ENCODE data around the gene KRTAP7-1. TPM values are rescaled to one million over a fixed set of nuclear protein-coding genes. Genes with fewer than 3 reads are reported as not detected.

Gene KRTAP7-1
- total and polyA plus RNA-seq, 2 of the 8 experiments (the other 6 are each of a cell fraction or from before 2014, with no cell fraction given), result not detected

DNA sequence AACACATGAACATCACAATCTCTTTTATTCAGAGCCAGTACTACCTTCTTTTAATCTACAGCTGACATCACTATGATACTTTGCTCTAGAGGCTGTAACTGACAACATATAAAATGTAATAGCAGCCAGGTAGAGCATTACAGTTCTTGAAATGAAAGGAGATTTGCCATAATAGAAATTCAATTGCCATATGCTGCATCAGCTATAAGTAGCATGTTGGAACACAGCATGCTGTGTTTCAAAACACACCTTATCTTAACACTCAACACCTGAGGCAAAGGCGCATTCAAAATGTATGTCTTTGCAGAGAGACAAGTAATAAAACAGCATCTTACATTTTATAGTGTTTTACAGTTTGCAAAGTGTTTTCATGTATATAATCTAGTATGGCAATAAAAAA, 50.3 kb downstream of the KRTAP7-1 start (continued):
- TF ChIP-seq, protein P1, sequence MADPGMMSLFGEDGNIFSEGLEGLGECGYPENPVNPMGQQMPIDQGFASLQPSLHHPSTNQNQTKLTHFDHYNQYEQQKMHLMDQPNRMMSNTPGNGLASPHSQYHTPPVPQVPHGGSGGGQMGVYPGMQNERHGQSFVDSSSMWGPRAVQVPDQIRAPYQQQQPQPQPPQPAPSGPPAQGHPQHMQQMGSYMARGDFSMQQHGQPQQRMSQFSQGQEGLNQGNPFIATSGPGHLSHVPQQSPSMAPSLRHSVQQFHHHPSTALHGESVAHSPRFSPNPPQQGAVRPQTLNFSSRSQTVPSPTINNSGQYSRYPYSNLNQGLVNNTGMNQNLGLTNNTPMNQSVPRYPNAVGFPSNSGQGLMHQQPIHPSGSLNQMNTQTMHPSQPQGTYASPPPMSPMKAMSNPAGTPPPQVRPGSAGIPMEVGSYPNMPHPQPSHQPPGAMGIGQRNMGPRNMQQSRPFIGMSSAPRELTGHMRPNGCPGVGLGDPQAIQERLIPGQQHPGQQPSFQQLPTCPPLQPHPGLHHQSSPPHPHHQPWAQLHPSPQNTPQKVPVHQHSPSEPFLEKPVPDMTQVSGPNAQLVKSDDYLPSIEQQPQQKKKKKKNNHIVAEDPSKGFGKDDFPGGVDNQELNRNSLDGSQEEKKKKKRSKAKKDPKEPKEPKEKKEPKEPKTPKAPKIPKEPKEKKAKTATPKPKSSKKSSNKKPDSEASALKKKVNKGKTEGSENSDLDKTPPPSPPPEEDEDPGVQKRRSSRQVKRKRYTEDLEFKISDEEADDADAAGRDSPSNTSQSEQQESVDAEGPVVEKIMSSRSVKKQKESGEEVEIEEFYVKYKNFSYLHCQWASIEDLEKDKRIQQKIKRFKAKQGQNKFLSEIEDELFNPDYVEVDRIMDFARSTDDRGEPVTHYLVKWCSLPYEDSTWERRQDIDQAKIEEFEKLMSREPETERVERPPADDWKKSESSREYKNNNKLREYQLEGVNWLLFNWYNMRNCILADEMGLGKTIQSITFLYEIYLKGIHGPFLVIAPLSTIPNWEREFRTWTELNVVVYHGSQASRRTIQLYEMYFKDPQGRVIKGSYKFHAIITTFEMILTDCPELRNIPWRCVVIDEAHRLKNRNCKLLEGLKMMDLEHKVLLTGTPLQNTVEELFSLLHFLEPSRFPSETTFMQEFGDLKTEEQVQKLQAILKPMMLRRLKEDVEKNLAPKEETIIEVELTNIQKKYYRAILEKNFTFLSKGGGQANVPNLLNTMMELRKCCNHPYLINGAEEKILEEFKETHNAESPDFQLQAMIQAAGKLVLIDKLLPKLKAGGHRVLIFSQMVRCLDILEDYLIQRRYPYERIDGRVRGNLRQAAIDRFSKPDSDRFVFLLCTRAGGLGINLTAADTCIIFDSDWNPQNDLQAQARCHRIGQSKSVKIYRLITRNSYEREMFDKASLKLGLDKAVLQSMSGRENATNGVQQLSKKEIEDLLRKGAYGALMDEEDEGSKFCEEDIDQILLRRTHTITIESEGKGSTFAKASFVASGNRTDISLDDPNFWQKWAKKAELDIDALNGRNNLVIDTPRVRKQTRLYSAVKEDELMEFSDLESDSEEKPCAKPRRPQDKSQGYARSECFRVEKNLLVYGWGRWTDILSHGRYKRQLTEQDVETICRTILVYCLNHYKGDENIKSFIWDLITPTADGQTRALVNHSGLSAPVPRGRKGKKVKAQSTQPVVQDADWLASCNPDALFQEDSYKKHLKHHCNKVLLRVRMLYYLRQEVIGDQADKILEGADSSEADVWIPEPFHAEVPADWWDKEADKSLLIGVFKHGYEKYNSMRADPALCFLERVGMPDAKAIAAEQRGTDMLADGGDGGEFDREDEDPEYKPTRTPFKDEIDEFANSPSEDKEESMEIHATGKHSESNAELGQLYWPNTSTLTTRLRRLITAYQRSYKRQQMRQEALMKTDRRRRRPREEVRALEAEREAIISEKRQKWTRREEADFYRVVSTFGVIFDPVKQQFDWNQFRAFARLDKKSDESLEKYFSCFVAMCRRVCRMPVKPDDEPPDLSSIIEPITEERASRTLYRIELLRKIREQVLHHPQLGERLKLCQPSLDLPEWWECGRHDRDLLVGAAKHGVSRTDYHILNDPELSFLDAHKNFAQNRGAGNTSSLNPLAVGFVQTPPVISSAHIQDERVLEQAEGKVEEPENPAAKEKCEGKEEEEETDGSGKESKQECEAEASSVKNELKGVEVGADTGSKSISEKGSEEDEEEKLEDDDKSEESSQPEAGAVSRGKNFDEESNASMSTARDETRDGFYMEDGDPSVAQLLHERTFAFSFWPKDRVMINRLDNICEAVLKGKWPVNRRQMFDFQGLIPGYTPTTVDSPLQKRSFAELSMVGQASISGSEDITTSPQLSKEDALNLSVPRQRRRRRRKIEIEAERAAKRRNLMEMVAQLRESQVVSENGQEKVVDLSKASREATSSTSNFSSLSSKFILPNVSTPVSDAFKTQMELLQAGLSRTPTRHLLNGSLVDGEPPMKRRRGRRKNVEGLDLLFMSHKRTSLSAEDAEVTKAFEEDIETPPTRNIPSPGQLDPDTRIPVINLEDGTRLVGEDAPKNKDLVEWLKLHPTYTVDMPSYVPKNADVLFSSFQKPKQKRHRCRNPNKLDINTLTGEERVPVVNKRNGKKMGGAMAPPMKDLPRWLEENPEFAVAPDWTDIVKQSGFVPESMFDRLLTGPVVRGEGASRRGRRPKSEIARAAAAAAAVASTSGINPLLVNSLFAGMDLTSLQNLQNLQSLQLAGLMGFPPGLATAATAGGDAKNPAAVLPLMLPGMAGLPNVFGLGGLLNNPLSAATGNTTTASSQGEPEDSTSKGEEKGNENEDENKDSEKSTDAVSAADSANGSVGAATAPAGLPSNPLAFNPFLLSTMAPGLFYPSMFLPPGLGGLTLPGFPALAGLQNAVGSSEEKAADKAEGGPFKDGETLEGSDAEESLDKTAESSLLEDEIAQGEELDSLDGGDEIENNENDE (IDR thresholded peaks at IDR 0.05; ENCODE audit: insufficient replicate concordance, low read length), result no peak
- no peak for TF ChIP-seq PHF8 (conservative IDR thresholded peaks at IDR 0.05; ENCODE audit: low read depth, low read length)
- TF ChIP-seq POU5F1 (IDR thresholded peaks at IDR 0.05; ENCODE audit: low read depth, low read length), result no peak
